Stimulated activated CD4-positive, alpha-beta T cell treated with anti-CD3 and anti-CD28 coated beads, Interleukin-12 subunit alpha, Interleukin-12 subunit beta, amount 100 ng/mL, for 48 hours (primary cell): ENCODE data around the gene MICOS13.

ENCODE experiments used
- DNase-seq, 3 donors: peaks; one replicate each; pipeline ENCODE4 v3.0.0-alpha.2; 2020; ENCODE audit warnings: low read depth in 2 of 3, low spot score in 1 of 3

MICOS13 gene

DNA sequence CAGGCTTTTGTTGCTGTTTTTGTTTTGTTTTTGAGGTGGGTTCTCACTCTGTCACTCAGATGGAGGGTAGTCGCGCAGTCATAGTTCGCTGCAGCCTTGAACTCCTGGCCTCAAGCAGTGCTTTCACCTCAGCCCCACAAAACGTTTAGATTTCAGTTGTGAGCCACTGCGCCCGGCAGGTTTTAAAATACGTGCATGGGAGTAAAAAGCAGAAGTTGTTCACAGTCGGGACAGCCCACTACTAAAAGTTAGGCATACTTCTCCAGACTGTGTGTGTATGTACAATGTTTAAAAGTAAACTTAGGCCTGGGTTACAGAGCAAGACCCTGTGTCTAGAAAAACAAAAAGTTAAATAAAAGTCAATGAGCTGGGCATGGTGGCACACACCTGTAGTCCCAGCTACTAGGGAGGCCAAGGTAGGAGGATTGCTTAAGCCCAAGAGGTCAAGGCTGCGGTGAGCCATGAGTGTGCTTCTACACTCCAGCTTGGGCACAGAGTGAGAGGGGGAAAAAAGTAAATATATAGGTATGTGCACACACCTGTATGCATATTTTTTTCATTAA lies 51.3 kb downstream of the MICOS13 start:
- DNase-seq, result no peak

DNA sequence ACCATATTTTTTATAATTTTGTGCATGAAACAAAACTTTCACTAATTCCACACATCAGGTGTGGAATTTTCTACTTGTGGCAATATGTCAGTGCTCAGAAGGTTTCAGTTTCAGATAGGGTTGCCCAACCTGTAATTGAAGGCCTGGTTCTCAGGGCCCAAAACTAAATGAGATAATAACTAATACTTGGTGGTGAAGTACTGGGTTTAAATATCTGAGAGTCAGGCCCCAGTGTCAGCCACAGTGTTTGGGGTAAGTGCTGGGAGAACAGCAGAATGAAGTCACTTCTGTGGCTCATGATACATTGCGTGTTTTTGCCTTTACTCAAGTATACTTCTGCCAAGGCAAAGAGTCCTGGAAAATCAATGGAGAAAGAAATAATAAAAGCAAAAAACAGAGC lies 51.9 kb downstream of the MICOS13 start:
- DNase-seq, result no peak
